GM21717 (cell line): ENCODE measurements around the gene SHROOM1.

ENCODE experiments used
- ATAC-seq: cut with Tn5 transposase; IDR thresholded peaks from one replicate; pipeline ENCODE4 v1.9.1; 2021; ENCODE audit warnings: mild to moderate bottlenecking, moderate library complexity; ENCODE audit not compliant: unreplicated experiment

Gene SHROOM1

DNA sequence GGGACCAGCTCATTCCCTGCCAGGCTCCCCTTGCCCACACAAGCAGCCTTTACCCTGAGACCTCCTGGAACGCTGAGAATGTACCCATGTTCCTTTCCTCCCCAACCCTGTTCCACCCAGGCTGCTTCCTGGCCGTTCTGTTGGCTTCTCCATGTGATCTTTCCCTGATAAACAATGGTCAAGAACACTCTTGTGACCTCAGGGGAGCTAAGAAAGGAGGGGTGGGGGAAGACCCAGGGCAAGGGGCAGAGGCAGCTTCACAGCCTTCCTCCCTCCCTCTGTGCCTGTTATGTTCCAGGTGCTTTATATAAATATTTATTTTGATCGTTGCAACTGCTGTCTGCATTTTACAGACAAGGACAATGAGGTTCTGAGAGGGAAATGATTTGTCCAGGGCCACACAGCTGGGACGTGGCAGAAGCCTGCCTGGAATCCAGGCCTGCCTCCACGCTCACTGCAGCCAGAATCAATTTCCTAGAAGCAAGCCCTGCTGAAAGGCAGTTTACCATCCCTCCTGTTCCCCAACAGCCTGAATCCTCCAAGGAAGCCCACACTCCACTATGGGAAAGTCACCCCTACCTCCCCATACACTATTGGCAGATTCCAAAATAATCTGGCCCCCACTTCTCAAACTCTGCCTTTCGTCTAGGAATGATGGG lies 3.9 kb downstream of the SHROOM1 start:
- ATAC-seq, result no peak

GRCh38 chr5:132825834-132826391 lies 4.5 kb downstream of the SHROOM1 start:
- no peak for ATAC-seq

DNA sequence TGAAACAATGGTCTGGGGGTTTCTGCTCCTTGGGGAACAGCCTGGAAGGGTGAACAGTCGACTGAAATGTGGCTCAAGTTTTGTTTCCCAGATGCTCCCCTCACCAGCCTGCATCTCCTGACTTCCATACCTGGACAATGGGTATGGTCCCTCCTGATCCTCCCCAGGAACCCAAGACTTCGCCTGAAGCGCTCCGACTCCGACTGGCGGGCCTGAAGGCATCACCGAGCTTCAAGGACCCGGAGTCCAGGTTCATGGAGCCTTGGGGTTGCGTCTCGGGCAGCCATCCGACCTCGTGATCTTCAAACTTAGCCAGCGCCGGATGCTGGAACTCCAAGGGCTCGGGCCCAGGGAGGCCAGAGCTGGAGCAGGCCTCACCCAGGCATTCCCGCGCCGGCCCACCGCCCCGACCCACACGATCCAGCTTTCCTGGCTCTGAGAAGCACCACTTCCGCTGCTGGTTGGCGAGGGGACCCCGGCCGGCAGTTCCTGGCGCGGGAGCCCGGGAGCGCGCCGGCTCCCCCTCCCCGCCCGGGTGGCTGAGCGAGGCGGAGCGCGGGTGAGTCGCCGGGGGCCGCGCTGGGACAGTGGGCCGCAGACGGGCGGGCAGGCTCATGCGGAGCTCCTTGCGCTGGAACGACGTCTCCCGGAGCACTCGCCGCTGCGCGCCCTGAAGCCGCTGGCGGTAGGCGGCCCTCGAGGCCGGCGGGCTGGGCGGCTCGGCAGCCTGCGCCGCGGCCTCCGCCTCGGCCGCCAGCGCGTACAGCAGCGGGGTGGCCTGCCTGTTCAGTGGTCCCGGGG lies 5.2 kb downstream of the SHROOM1 start:
- ATAC-seq, result no peak

DNA sequence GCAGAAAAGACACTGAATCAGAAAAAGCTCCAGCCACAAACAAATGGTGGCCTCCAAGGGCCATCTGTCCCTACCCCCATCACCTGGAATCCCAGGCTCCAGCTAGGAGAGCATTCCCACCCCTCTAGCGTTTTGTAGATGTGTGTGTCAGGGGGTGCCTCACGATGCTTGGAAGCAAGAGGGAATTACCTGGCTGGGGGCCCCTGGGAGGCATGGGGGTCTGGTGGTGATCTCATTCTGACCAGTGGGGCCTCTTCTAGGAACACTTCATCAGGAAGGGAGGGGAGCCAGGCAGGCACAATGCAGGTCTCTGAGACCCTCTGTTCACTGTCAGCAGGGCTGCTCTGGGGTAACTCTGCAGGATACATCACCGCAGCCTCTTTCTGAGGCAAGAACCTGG lies 6.0 kb downstream of the SHROOM1 start:
- ATAC-seq, result no peak

GRCh38 chr5:132823481-132824050 lies 6.9 kb downstream of the SHROOM1 start:
- no peak for ATAC-seq

- ATAC-seq, result no peak
Measured at GRCh38 chr5:132822650-132823480, 7.6 kb downstream of the SHROOM1 start.

DNA sequence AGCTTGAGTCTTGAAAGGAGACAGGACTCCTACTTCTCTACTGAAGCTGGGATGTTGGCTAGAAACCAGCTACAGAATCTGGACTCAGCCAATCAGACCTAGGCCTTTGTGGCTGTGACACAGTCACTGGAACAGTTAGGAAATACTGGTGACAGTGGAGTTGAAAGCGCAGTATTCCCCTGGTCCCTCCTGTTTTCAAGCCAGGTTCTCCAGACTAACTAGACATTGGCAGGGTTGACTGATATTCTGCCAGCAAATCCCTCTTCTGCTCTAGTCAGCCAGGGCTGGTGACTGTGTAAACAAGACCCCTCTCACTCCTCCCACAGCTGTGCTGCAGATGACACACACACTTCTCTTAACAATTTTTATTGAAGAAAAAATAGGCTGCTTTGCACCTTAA lies 8.7 kb downstream of the SHROOM1 start:
- no peak for ATAC-seq

- ATAC-seq, result no peak
Measured at GRCh38 chr5:132821350-132821749, 9.1 kb downstream of the SHROOM1 start.

- ATAC-seq, result no peak
Measured at GRCh38 chr5:132820162-132820754, 10.2 kb downstream of the SHROOM1 start.

DNA sequence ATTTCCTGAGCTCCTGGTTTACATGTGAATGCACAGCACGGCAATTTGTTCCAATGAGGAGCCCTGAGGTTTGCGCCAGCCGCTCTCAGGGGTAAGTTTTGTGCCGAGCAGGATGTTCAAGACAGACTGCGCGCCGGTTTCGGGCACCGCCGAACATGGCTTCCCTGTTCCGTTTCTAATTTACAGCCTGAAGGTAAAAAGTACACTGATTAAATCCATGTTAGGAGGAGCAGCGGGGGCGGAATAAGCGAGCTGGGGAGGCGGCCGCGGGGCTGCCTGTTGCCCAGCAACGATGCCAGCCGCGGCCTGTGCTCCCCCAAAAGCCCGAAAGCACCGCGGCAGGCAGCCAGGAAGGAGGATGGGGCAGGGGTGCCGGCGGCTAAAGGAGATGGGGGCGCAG lies 11.0 kb downstream of the SHROOM1 start:
- no peak for ATAC-seq

DNA sequence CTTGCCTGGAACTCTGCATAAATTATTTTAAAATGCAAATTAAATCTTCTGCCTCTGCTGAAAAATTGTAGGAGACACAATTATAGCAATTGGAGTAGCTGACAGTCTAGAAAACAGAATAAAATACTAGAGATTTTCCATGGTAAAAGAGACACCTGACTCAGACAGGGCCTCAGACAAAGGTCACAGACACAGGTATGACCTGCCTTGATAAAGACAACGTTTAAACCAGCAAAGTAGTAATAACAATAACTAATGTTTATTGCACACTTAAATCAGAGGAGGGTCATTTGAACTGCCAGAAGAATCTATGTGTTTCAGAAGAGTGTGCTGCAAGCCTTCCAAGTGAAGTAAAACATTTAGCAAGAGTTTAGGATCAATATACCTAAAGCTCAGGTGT lies 13.4 kb downstream of the SHROOM1 start:
- no peak for ATAC-seq

DNA sequence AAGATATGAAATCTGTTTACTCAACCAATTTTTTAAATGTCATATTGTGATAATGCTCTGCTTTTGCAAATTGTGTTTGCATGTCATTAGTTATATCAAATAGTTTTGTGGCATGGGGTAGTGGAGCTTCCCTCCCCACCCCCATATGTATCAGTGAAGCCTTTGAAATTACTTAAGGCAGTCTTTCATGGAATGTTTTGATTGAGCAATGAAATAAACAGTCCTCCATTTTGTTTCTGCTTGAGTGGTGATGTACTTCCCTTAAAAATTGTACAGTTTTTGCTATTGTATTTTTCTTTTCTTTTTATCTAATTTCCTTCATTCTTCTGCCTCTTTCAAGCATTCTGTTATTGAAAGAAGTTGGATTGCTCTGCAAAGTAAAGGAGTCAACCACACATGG lies 13.9 kb downstream of the SHROOM1 start:
- ATAC-seq, result no peak

GRCh38 chr5:132816083-132816482 lies 14.4 kb downstream of the SHROOM1 start:
- no peak for ATAC-seq

DNA sequence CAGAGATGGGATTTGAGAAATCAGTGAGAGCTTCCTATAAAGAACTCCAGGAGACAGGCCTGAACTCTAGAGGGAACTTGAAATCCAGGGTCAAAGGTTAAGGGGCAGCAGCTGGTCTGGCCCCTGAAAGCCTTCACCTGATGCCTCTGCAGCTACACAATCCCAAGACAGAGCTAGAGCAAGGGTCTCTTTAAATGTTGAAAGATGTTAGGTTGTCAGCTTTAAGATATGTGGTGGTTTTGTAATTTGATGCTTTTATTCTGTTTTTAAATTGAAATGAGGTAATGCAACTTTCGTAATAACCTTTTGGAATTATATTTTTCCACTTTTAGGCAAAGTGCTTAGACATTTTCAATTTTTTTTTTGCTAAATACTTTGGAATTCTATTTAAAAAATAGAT lies 15.0 kb downstream of the SHROOM1 start:
- ATAC-seq, result no peak

DNA sequence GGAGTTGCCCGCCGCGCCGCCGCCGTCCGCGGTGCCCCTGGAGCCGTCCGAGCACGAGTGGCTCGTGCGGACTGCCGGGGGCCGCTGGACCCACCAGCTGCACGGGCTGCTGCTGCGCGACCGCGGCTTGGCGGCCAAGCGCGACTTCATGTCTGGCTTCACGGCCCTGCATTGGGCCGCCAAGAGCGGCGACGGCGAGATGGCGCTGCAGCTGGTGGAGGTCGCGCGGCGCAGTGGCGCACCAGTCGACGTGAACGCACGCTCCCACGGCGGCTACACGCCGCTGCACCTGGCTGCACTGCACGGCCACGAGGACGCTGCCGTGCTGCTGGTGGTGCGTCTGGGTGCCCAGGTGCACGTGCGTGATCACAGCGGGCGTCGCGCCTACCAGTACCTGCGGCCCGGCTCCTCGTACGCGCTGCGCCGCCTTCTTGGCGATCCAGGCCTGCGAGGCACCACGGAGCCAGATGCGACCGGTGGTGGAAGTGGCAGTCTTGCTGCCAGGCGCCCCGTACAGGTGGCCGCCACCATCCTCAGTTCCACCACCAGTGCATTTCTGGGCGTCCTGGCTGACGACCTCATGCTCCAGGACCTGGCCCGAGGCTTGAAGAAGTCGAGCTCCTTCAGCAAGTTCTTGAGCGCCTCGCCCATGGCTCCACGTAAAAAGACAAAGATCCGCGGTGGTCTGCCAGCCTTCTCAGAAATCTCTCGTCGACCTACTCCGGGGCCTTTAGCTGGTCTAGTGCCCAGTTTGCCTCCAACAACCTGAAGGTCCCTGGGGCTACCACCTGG lies 15.7 kb downstream of the SHROOM1 start:
- ATAC-seq, result no peak

GRCh38 chr5:132813599-132814502 lies 16.6 kb downstream of the SHROOM1 start:
- ATAC-seq, result no peak

GRCh38 chr5:132812781-132813598 lies 17.5 kb downstream of the SHROOM1 start, which contains the start of gene SOWAHA:
TSS of gene SOWAHA (plus strand) at chr5:132813302. CDS start at chr5:132813622, 320 bp downstream.
- ATAC-seq, result no peak
